ENCODE data around the gene SYPL1. TPM values are rescaled to one million over a fixed set of nuclear protein-coding genes. Genes with fewer than 3 reads are reported as not detected.

SYPL1 gene
- polyA plus RNA-seq, 1 of the 3 experiments (the other 2 are of a cell fraction), result 72.4 TPM

DNA sequence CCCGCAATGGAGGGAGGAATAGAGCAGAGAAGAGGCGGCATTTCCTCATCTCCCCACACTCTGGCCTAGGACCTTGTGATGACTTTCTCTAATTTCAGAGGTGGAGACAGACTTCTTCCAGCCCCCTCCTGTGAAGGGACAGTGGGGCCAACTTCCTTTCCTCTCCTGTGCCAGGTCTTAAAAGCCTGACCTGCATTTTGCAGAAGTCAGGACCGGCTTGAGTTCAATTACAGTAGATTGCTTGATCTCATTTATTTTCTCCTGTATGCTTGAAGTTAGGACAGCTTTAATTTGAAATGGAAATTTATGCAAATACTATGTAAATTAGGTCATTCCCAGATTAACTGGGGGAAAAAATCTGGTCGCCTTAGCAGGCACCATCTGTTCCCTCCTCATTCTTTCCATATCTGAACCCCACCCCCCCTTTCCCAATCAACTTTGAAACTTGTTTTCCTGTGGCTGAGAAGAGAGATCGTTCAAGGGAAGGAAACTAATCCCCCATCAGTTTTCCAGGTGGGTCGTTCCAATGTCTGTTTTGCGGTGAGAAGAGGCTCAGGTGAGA is 57.1 kb downstream of the SYPL1 start (continued):
- TF ChIP-seq, protein P1, sequence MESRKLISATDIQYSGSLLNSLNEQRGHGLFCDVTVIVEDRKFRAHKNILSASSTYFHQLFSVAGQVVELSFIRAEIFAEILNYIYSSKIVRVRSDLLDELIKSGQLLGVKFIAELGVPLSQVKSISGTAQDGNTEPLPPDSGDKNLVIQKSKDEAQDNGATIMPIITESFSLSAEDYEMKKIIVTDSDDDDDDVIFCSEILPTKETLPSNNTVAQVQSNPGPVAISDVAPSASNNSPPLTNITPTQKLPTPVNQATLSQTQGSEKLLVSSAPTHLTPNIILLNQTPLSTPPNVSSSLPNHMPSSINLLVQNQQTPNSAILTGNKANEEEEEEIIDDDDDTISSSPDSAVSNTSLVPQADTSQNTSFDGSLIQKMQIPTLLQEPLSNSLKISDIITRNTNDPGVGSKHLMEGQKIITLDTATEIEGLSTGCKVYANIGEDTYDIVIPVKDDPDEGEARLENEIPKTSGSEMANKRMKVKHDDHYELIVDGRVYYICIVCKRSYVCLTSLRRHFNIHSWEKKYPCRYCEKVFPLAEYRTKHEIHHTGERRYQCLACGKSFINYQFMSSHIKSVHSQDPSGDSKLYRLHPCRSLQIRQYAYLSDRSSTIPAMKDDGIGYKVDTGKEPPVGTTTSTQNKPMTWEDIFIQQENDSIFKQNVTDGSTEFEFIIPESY (IDR thresholded peaks at IDR 0.05; ENCODE audit: borderline replicate concordance, low read depth), result no peak

DNA sequence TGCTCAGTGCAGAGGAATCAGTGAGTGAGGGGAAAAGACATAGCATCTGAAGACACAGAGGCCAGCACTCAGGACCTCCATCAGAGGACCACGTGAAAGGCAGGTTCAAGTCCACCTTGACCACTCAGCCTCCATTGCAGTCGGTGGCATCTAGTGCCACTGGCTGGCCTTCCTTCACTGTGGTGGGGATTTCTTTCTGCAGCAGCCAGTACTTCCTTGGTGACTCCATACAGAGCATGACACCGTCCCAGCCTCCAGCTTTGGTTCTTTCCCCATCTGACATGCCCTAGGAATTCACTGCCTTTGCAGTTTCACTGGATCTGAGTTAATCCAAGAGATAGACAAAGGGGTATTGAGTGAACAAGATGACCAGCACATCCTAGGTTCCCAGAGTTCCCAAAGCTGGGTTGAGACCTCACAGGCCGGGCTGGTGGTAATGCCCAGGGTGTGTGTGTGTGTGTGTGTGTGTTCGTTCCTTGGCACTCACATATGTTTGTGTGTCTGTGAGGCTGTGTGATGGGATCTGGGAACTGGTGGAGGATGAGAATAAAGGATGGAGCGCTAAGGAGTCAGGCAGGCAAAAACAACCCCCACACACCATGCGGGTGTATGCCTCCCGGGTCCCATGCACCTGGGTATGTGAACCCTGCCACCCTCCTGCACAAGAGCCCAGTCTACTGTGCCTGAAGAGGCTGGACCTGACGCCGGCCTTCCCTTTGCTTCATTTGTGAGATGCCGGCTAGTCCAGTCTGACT is 57.8 kb downstream of the SYPL1 start:
- TF ChIP-seq FOSL2 (IDR thresholded peaks at IDR 0.05; ENCODE audit: borderline replicate concordance, low read depth) (no peak), MEF2A (IDR thresholded peaks at IDR 0.05; ENCODE audit: borderline replicate concordance, low read depth) (no peak), FOXJ3 (CRISPR knock-in tag; IDR thresholded peaks at IDR 0.05) (no peak), SMC3 (IDR thresholded peaks at IDR 0.05; ENCODE audit: low read depth, low read length) (no peak)
- TF ChIP-seq, protein P1 (IDR thresholded peaks at IDR 0.05; ENCODE audit: borderline replicate concordance, low read depth), result no peak
- TF ChIP-seq, protein P2, sequence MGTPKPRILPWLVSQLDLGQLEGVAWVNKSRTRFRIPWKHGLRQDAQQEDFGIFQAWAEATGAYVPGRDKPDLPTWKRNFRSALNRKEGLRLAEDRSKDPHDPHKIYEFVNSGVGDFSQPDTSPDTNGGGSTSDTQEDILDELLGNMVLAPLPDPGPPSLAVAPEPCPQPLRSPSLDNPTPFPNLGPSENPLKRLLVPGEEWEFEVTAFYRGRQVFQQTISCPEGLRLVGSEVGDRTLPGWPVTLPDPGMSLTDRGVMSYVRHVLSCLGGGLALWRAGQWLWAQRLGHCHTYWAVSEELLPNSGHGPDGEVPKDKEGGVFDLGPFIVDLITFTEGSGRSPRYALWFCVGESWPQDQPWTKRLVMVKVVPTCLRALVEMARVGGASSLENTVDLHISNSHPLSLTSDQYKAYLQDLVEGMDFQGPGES (IDR thresholded peaks at IDR 0.05; ENCODE audit: low read depth, low read length), result no peak
- TF ChIP-seq, protein P3, sequence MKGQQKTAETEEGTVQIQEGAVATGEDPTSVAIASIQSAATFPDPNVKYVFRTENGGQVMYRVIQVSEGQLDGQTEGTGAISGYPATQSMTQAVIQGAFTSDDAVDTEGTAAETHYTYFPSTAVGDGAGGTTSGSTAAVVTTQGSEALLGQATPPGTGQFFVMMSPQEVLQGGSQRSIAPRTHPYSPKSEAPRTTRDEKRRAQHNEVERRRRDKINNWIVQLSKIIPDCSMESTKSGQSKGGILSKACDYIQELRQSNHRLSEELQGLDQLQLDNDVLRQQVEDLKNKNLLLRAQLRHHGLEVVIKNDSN (IDR thresholded peaks at IDR 0.05; ENCODE audit: borderline replicate concordance, low read depth), result no peak
- Histone ChIP-seq H3K79me2 (ENCODE audit: insufficient read depth) (no peaks in the 10 kb centered on the region), H3K9me2 (no peaks in the 10 kb centered on the region), H3K4me3 (ENCODE audit: low read depth in 2 of 2, low read length in 1 of 2) (no peak overlapping the region), H3K27ac (ENCODE audit: low read depth in 2 of 2, low read length in 1 of 2) (no peak overlapping the region), H3K27me3 (ENCODE audit: insufficient read depth) (no peaks in the 10 kb centered on the region), H3K36me3 (replicated peaks in 1 of 2; ENCODE audit: control insufficient read depth in 1 of 2, insufficient read depth in 2 of 2, low read length in 1 of 2) (no peaks in the 10 kb centered on the region), H3F3A (replicated peaks; ENCODE audit: insufficient read depth) (no peaks in the 10 kb centered on the region), H4K20me1 (ENCODE audit: insufficient read depth) (no peaks in the 10 kb centered on the region), H3K9ac (no peak overlapping the region), H2AFZ (ENCODE audit: low read depth) (no peak overlapping the region), H3K4me2 (no peak overlapping the region), H3K9me3 (no peaks in the 10 kb centered on the region), H3K4me1 (ENCODE audit: control insufficient read depth in 1 of 2, insufficient read depth in 2 of 2, low read depth in 1 of 2, low read length in 1 of 2) (peaks cover 3 to 35% of the 10 kb centered on the region in 2 experiments; a peak in 2 of 4 replicates)
- CTCF ChIA-PET, result interaction anchor here (1.0 to 14.1 kb wide), 4 partner anchors 12 to 122 kb away, joined by 3 to 593 read pairs (median 6); no protein-coding TSS in a partner anchor
- 87% methylated on average over 11 of the region's 11 CpGs for WGBS (ENCODE audit: low lambda C conversion rate)
- POLR2A ChIA-PET, result no interaction called here
- no peak for DNase-seq

Data from SK-N-SH (cell line).